ENCODE data around the gene MMP14. TPM values are rescaled to one million over a fixed set of nuclear protein-coding genes. Genes with fewer than 3 reads are reported as not detected.
A peak's percentile ranks its signal among the peaks of the same experiment; 100 is the strongest.

The MMP14 gene
- total and polyA plus RNA-seq, 9 of the 15 experiments (the other 6 are each of a cell fraction or from before 2014, with no cell fraction given) = 0.36 to 5.8 (median 1.3) TPM; not detected in 2

DNA sequence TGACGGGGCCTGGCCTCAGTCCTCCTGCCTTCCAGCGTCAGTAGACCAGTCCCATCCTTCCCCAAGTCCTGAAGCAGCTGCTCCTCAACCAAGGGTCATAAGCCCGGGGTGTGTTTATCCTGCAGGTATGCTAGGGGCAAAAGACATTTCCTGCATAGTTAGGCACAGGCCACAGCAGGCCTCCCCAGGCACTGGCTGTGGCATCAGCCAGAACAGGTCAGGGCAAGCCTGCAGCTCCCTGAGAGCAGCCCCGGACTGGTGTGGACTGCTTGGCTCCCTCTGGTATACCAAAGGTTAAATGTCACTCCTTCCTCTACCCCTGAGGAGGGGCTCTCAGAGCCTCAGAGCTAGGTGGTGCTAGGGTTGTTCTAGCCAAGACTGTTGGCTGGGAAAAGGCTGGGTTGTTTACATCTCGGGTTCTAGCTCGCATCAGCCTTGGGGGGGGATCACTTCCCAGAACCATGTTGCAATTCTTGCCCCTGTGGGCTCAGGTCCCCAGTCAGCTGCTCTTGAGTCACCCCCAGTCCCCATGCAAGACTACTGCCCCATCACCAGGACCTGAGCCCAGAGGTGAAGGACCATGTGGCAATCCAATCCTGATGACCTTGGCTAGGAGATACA, 2.9 kb downstream of the MMP14 start:
- Histone ChIP-seq H3K36me3 (ENCODE audit: control insufficient read depth, insufficient read depth, low read length) (peaks cover 15% of the 10 kb centered on the region; the same call in 2 of the 3 replicates), H3K9ac (ENCODE audit: insufficient read depth in 1 of 2, low read depth in 2 of 2, low read length in 2 of 2) (peak overlapping the region in 1 of 2 experiments; percentile 62; a peak in 1 of 4 replicates), H3K4me3 (no peak overlapping the region), H3K9me3 (replicated peaks; ENCODE audit: control insufficient read depth, insufficient read depth, low read depth, low read length) (no peaks in the 10 kb centered on the region), H3K9me1 (ENCODE audit: control insufficient read depth, insufficient read depth, low read length) (no peaks in the 10 kb centered on the region), H2AFZ (ENCODE audit: low read depth, low read length) (no peak overlapping the region), H4K20me1 (replicated peaks; ENCODE audit: control insufficient read depth, insufficient read depth, low read length) (no peaks in the 10 kb centered on the region), H3K27ac (ENCODE audit: extremely low read depth, low read depth, low read length) (no peak overlapping the region), H3K4me1 (replicated peaks in 1 of 2; ENCODE audit: control insufficient read depth in 2 of 2, insufficient read depth in 2 of 2, low read length in 2 of 2) (peaks cover 0 to 14% of the 10 kb centered on the region in 2 experiments; a peak in 1 of 5 replicates), H3K4me2 (ENCODE audit: insufficient read depth, low read length) (no peak overlapping the region), H3K27me3 (ENCODE audit: control insufficient read depth in 2 of 2, insufficient read depth in 2 of 2, low read length in 2 of 2) (no peaks in the 10 kb centered on the region), H3K79me2 (ENCODE audit: control insufficient read depth, insufficient read depth, low read length) (no peaks in the 10 kb centered on the region)
- no peak for FAIRE-seq
- CTCF ChIA-PET (ENCODE audit: low intra/inter-chr PET ratio) = no interaction called here
- POLR2A ChIA-PET = interaction anchor here (0.6 to 1.5 kb wide), 9 partner anchors 9 to 483 kb away, joined by 3 to 10 read pairs (median 3); partner anchors contain the start of genes LRP10 and MRPL52
- no peak for ATAC-seq
- in situ Hi-C loops (cut with MboI) (no loop called here), intact Hi-C loops (cut with micrococcal nuclease) (no loop called here)
- DNase-seq (ENCODE audit: extremely low read depth in 1 of 4, low spot score in 3 of 4) = no peak
- 68% methylated on average over 6 of the region's 6 CpGs for WGBS (ENCODE audit: insufficient coverage, low coverage, missing lambda C conversion rate)
- no TSS peak for BruUV-seq (replicated peaks)
- no peak for TF ChIP-seq NCOA4 (IDR thresholded peaks at IDR 0.05; ENCODE audit: partially characterized antibody)
- TF ChIP-seq CTCF (IDR thresholded peaks at IDR 0.05 in 2 of 3, conservative IDR thresholded peaks at IDR 0.05 in 1 of 3; ENCODE audit: insufficient read depth in 2 of 3, low read depth in 1 of 3, low read length in 3 of 3) = no peak
- TF ChIP-seq AFF4 (CRISPR knock-in tag; IDR thresholded peaks at IDR 0.05) = no peak
- no peak for TF ChIP-seq ZNF165 (CRISPR knock-in tag; IDR thresholded peaks at IDR 0.05; ENCODE audit: borderline replicate concordance)
- no peak for TF ChIP-seq SIX5 (IDR thresholded peaks at IDR 0.05; ENCODE audit: borderline replicate concordance in 1 of 2, insufficient read depth in 1 of 2, low read depth in 1 of 2, low read length in 2 of 2)
- TF ChIP-seq ZNF24 (IDR thresholded peaks at IDR 0.05) = no peak
- TF ChIP-seq ID3 (CRISPR knock-in tag; IDR thresholded peaks at IDR 0.05) = no peak
- no peak for TF ChIP-seq ID3 (tag; IDR thresholded peaks at IDR 0.05)
- TF ChIP-seq BRCA1 (IDR thresholded peaks at IDR 0.05) = no peak
- no peak for TF ChIP-seq BRCA1 (CRISPR knock-in tag; IDR thresholded peaks at IDR 0.05)
- TF ChIP-seq TFAM (CRISPR knock-in tag; conservative IDR thresholded peaks at IDR 0.05) = no peak
- TF ChIP-seq EP300 (IDR thresholded peaks at IDR 0.05; ENCODE audit: low read length) = no peak
- TF ChIP-seq KLF6 (CRISPR knock-in tag; IDR thresholded peaks at IDR 0.05; ENCODE audit: borderline replicate concordance) = no peak

Data from K562 (cell line).